AG04449 (cell line): ENCODE results near the gene DOCK10.
"Not testable (repeated sequence)": the region's sequence is repeated elsewhere in the genome, so short reads cannot be mapped to it uniquely, and the experiment has no call there.

Source experiments
- CTCF ChIA-PET: fragments of 350-600 bp; formaldehyde crosslinking; extraction: SDS; loops from one replicate; lab custom pipeline; 2021; ENCODE audit warnings: antibody characterized with exemption; lab: Yijun Ruan, JAX
- POLR2A ChIA-PET: fragments of 400-600, 350-600 bp; formaldehyde crosslinking; extraction: SDS; loops from one replicate; lab custom pipeline; 2020; ENCODE audit warnings: antibody characterized with exemption, inconsistent platforms; lab: Yijun Ruan, JAX
- DNase-seq: peaks from one replicate; pipeline ENCODE4 v3.0.0-alpha.2; 2010; ENCODE audit warnings: low read depth, low spot score
- H3K4me3 ChIP-seq: 2 replicates; pipeline ENCODE4 v1.5.1; 2011; ENCODE audit warnings: low read depth, mild to moderate bottlenecking, control low read depth, low read length
- CTCF ChIP-seq: IDR thresholded peaks from one replicate; pipeline ENCODE4 v1.5.1; 2011; ENCODE audit warnings: mild to moderate bottlenecking, moderate library complexity, low read length, control low read depth, inconsistent platforms; ENCODE audit not compliant: insufficient read depth; ENCODE audit errors: missing control alignments

The DOCK10 gene

GRCh38 chr2:224946895-224947294 lies 95.4 kb downstream of the DOCK10 start:
- no peak for TF ChIP-seq CTCF
- peak overlapping the region; percentile 4 for H3K4me3 ChIP-seq
- ChIA-PET CTCF (interaction anchor here (0.7 to 1.6 kb wide), 2 partner anchors 21 to 168 kb away, joined by 3 read pairs; no protein-coding TSS in a partner anchor), POLR2A (no interaction called here)
- peak; percentile 51 for DNase-seq

GRCh38 chr2:224944707-224945547 lies 97.3 kb downstream of the DOCK10 start:
- no peak for TF ChIP-seq CTCF
- DNase-seq: no peak
- ChIA-PET POLR2A (no interaction called here), CTCF (no interaction called here)
- no peak overlapping the region for H3K4me3 ChIP-seq

- POLR2A ChIA-PET, H3K4me3 ChIP-seq, DNase-seq, CTCF ChIA-PET: not testable (repeated sequence)
These were observed 98.6 kb downstream of the DOCK10 start for GRCh38 chr2:224943601-224944041.

- no peak for TF ChIP-seq CTCF
- H3K4me3 ChIP-seq: no peak overlapping the region
- ChIA-PET CTCF (interaction anchor here (0.8 kb wide), 1 partner anchor 44 kb away, joined by 3 read pairs; no protein-coding TSS in a partner anchor), POLR2A (no interaction called here)
- no peak for DNase-seq
These were observed 100.3 kb downstream of the DOCK10 start for GRCh38 chr2:224941960-224942359.

- no peak for TF ChIP-seq CTCF
- no peak for DNase-seq
- ChIA-PET POLR2A (no interaction called here), CTCF (interaction anchor here (1.2 kb wide), 1 partner anchor 13 kb away, joined by 4 read pairs; no protein-coding TSS in a partner anchor)
- H3K4me3 ChIP-seq: no peak overlapping the region
These were observed 101.7 kb downstream of the DOCK10 start for GRCh38 chr2:224940618-224941017.

- DNase-seq: no peak
- H3K4me3 ChIP-seq: no peak overlapping the region
- ChIA-PET POLR2A (no interaction called here), CTCF (interaction anchor here (1.0 to 1.7 kb wide), 3 partner anchors 18 to 64 kb away, joined by 3 to 4 read pairs (median 3); no protein-coding TSS in a partner anchor)
- TF ChIP-seq CTCF: no peak
These were observed 103.6 kb downstream of the DOCK10 start for GRCh38 chr2:224938651-224939182.
